ENCODE data around the gene TMEM200C. TPM values are rescaled to one million over a fixed set of nuclear protein-coding genes. Genes with fewer than 3 reads are reported as not detected.

The TMEM200C gene
- polyA plus RNA-seq, 3 donors: not detected

GRCh38 chr18:5894611-5895298 lies 567 bp downstream of the TMEM200C start:
- Mint-ChIP-seq H3K4me3 (peak overlapping the region in 1 of 2 donors; percentile 40), H3K27me3 (ENCODE audit: low read depth in 3 of 3) (peaks cover 75 to 92% (median 81%) of the 10 kb centered on the region in 3 donors), H3K4me1 (peaks cover 4% of the 10 kb centered on the region), H3K36me3 (peaks cover 2 to 5% of the 10 kb centered on the region in 2 donors), H3K27ac (no peak overlapping the region), H3K9me3 (peaks cover 0 to 8% (median 6%) of the 10 kb centered on the region in 7 donors)
- H3K4me2 ChIP-seq (replicated peaks; ENCODE audit: extremely low read depth, low read length, poor library complexity, severe bottlenecking): peak overlapping the region; percentile 31
- peaks cover 82 to 87% of the 10 kb centered on the region in 2 donors for H3K27me3 ChIP-seq (ENCODE audit: control insufficient read depth in 2 of 2, insufficient read depth in 2 of 2, low read length in 2 of 2)
- H3K4me1 ChIP-seq (ENCODE audit: control insufficient read depth in 1 of 2, insufficient read depth in 2 of 2, low read length in 2 of 2): peaks cover 2 to 19% of the 10 kb centered on the region in 2 donors
- TF ChIP-seq, protein P1, sequence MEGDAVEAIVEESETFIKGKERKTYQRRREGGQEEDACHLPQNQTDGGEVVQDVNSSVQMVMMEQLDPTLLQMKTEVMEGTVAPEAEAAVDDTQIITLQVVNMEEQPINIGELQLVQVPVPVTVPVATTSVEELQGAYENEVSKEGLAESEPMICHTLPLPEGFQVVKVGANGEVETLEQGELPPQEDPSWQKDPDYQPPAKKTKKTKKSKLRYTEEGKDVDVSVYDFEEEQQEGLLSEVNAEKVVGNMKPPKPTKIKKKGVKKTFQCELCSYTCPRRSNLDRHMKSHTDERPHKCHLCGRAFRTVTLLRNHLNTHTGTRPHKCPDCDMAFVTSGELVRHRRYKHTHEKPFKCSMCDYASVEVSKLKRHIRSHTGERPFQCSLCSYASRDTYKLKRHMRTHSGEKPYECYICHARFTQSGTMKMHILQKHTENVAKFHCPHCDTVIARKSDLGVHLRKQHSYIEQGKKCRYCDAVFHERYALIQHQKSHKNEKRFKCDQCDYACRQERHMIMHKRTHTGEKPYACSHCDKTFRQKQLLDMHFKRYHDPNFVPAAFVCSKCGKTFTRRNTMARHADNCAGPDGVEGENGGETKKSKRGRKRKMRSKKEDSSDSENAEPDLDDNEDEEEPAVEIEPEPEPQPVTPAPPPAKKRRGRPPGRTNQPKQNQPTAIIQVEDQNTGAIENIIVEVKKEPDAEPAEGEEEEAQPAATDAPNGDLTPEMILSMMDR (IDR thresholded peaks at IDR 0.05): no peak
- H3K36me3 ChIP-seq (replicated peaks in 1 of 2; ENCODE audit: control insufficient read depth in 1 of 2, insufficient read depth in 2 of 2, low read length in 2 of 2): no peaks in the 10 kb centered on the region
- H3K9me3 ChIP-seq (replicated peaks in 1 of 2; ENCODE audit: control insufficient read depth in 1 of 2, insufficient read depth in 1 of 2, low read length in 2 of 2): peaks cover 7 to 39% of the 10 kb centered on the region in 2 donors
- WGBS (ENCODE audit: insufficient coverage): 1% methylated on average over 56 of the region's 56 CpGs
- intact Hi-C loops (cut with micrococcal nuclease): no loop called here
- H3K4me3 ChIP-seq (replicated peaks in 1 of 3; ENCODE audit: low read depth in 2 of 3, low read length in 3 of 3): peak overlapping the region in 1 of 3 experiments; percentile 11
- no peaks in the 10 kb centered on the region for H4K20me1 ChIP-seq (ENCODE audit: insufficient read depth, low read length)
- H3K27ac ChIP-seq (ENCODE audit: low read depth in 1 of 2, low read length in 2 of 2): no peak overlapping the region
- no peak overlapping the region for H2AFZ ChIP-seq (ENCODE audit: insufficient read depth, low read depth, low read length, poor library complexity, severe bottlenecking)
- no peak overlapping the region for H3K9ac ChIP-seq (ENCODE audit: insufficient read depth, low read length, poor library complexity, severe bottlenecking)
- no peak for DNase-seq
- no peaks in the 10 kb centered on the region for H3K79me2 ChIP-seq (ENCODE audit: insufficient read depth, low read length)

DNA sequence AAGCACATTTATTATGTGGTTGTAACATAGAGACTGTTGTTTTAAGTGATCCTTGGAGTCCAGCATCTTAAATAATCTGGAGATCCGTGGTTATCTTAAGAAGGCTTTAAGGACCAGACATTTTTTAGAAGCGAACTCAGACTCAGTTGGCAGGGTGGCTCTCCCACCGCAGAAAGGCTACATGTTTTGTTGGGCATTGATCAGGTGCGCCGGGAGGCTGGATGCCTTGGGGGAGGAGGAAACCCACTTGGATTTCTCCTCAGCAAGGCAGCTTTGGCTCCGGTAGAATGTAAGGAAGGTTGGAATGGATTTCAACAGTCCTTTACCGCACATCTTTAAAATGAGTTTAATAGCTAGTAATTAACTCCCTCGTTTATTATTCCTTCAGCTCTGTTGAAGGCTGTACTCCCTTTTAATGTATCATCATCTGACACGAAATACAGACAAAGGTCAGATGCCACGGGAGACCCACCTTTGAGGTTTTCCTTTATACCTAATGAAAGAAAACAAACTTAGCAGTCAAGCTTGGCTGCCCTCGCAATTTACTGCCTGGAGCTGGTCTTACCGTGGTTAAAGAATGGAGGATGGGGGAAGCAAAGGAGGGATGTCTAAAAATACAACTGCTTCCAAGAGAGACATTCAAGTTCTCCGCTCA lies 1.2 kb downstream of the TMEM200C start:
- Histone ChIP-seq H3K9me3 (replicated peaks in 1 of 2; ENCODE audit: control insufficient read depth in 1 of 2, insufficient read depth in 1 of 2, low read length in 2 of 2) (peaks cover 7 to 39% of the 10 kb centered on the region in 2 donors), H3K4me2 (replicated peaks; ENCODE audit: extremely low read depth, low read length, poor library complexity, severe bottlenecking) (no peak overlapping the region), H3K4me1 (ENCODE audit: control insufficient read depth in 1 of 2, insufficient read depth in 2 of 2, low read length in 2 of 2) (peaks cover 2 to 19% of the 10 kb centered on the region in 2 donors), H3K4me3 (replicated peaks in 1 of 3; ENCODE audit: low read depth in 2 of 3, low read length in 3 of 3) (no peak overlapping the region), H3K36me3 (replicated peaks in 1 of 2; ENCODE audit: control insufficient read depth in 1 of 2, insufficient read depth in 2 of 2, low read length in 2 of 2) (no peaks in the 10 kb centered on the region), H3K79me2 (ENCODE audit: insufficient read depth, low read length) (no peaks in the 10 kb centered on the region), H4K20me1 (ENCODE audit: insufficient read depth, low read length) (no peaks in the 10 kb centered on the region), H3K27ac (ENCODE audit: low read depth in 1 of 2, low read length in 2 of 2) (no peak overlapping the region), H3K9ac (ENCODE audit: insufficient read depth, low read length, poor library complexity, severe bottlenecking) (no peak overlapping the region), H3K27me3 (ENCODE audit: control insufficient read depth in 2 of 2, insufficient read depth in 2 of 2, low read length in 2 of 2) (peaks cover 82 to 87% of the 10 kb centered on the region in 2 donors), H2AFZ (ENCODE audit: insufficient read depth, low read depth, low read length, poor library complexity, severe bottlenecking) (no peak overlapping the region)
- no peak overlapping the region for H3K27ac Mint-ChIP-seq
- peaks cover 2 to 5% of the 10 kb centered on the region in 2 donors for H3K36me3 Mint-ChIP-seq
- 43% methylated on average over 5 of the region's 13 CpGs for WGBS (ENCODE audit: insufficient coverage)
- DNase-seq: no peak
- TF ChIP-seq, protein P1 (IDR thresholded peaks at IDR 0.05): no peak
- peaks cover 4% of the 10 kb centered on the region for H3K4me1 Mint-ChIP-seq
- H3K27me3 Mint-ChIP-seq (ENCODE audit: low read depth in 3 of 3): peaks cover 81 to 91% (median 82%) of the 10 kb centered on the region in 3 donors
- H3K4me3 Mint-ChIP-seq: peak overlapping the region in 1 of 2 donors; percentile 40
- H3K9me3 Mint-ChIP-seq: peaks cover 0 to 9% (median 6%) of the 10 kb centered on the region in 7 donors
- intact Hi-C loops (cut with micrococcal nuclease): no loop called here

Data from CD14-positive monocyte (primary cell).